Loucy (cell line): ENCODE results near the gene ATP1A1.

Experiments used
- EZH2phosphoT487 ChIP-seq: fragments of 200-600 bp; IDR thresholded peaks from 2 replicates; pipeline ENCODE4 v1.6.1; 2018; ENCODE audit warnings: antibody characterized with exemption, mild to moderate bottlenecking, moderate library complexity, borderline replicate concordance
- TF ChIP-seq, protein P1 (sequence below): fragments of 200-600 bp; sonication (generic); conservative IDR thresholded peaks from 2 replicates; pipeline ENCODE4 v1.5.1; 2014; ENCODE audit warnings: mild to moderate bottlenecking, antibody characterized with exemption, low read length

DNA sequence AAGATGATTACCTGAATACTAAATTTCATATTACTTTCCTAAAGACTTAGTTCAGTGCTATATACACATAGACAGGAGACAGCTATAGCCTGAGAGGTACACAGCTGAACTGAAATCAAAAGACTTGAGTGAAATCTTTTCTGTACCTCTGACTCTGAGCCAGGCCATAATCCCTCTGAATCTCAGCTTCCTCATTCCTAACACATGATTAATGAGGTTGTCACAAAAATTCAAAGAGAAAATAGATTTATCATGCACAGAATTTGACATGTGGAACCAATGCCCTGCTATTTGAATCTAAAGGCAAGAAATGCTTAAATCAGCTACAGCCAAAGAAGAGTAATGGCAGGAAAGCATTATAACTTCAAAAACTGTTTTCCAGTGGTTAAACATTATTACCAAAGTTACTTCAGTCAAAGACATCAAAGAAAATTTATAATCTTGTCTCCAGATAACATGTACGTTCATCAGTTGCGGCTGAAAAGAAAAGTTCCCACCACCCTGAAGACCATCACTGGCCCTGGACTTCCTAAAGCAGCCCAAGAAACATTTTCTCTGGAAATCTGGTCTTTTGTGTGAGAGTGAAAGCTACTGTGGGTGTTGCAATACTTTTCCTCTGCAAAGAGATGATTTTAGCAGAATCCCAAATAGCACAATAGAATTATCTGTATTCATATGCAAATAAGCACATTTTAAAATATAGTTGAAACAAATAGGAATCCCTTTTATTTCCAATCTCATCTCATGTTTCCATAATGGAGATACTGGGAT, 13.8 kb upstream of the ATP1A1 start:
- TF ChIP-seq, protein P1, sequence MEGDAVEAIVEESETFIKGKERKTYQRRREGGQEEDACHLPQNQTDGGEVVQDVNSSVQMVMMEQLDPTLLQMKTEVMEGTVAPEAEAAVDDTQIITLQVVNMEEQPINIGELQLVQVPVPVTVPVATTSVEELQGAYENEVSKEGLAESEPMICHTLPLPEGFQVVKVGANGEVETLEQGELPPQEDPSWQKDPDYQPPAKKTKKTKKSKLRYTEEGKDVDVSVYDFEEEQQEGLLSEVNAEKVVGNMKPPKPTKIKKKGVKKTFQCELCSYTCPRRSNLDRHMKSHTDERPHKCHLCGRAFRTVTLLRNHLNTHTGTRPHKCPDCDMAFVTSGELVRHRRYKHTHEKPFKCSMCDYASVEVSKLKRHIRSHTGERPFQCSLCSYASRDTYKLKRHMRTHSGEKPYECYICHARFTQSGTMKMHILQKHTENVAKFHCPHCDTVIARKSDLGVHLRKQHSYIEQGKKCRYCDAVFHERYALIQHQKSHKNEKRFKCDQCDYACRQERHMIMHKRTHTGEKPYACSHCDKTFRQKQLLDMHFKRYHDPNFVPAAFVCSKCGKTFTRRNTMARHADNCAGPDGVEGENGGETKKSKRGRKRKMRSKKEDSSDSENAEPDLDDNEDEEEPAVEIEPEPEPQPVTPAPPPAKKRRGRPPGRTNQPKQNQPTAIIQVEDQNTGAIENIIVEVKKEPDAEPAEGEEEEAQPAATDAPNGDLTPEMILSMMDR = no peak
- no peak for TF ChIP-seq EZH2phosphoT487
